ENCODE results near the gene MAN2B1. TPM values are rescaled to one million over a fixed set of nuclear protein-coding genes. Genes with fewer than 3 reads are reported as not detected.

Gene MAN2B1
- total RNA-seq, 1 experiment from 2014 or later = 93.5 TPM

DNA sequence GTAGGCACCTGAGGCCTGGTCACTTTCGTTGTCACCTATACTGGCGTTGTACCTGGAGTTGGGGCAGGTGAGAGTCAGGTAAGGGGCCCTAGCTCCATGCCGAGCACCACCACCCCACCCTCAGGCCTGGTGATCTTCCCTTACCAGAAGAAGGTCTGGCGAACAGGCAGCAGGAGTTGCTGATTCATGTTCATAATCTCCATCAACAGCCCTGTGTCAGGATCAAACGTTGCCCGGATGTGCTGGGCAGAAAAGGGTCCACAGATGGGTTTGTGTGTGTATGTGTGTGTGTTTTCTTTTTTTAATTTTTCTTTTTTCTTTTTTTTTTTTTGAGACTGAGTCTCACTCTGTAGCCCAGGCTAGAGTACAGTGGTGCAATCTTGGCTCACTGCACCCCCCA, 14.3 kb downstream of the MAN2B1 start:
- H3K27me3 ChIP-seq (ENCODE audit: insufficient read depth, low read length) = no peaks in the 10 kb centered on the region
- H3K9ac ChIP-seq (ENCODE audit: extremely low read depth, insufficient read length, low read length) = no peak overlapping the region
- H3K14ac ChIP-seq (ENCODE audit: insufficient read depth, low read length) = no peak overlapping the region
- no peak overlapping the region for H2BK20ac ChIP-seq (ENCODE audit: low read depth, low read length, poor library complexity, severe bottlenecking)
- no peaks in the 10 kb centered on the region for H4K20me1 ChIP-seq (ENCODE audit: control insufficient read depth, insufficient read depth, insufficient read length)
- H3K9me3 ChIP-seq (ENCODE audit: control insufficient read depth, low read depth, low read length) = no peaks in the 10 kb centered on the region
- no peak overlapping the region for H3K4me2 ChIP-seq (ENCODE audit: insufficient read depth, insufficient read length, low read length)
- no peak overlapping the region for H3K27ac Mint-ChIP-seq
- no peaks in the 10 kb centered on the region for H3K4me1 ChIP-seq (ENCODE audit: insufficient read depth, low read length)
- no peak overlapping the region for H3K4ac ChIP-seq (ENCODE audit: low read depth, low read length)
- WGBS (ENCODE audit: extremely low coverage, insufficient read length, low lambda C conversion rate) = no CpG with 5 or more reads among the region's 6 CpGs
- H3K18ac ChIP-seq (ENCODE audit: insufficient read length, low read depth, low read length) = no peak overlapping the region
- no peak overlapping the region for H3T11ph ChIP-seq (ENCODE audit: low read length)
- H3K9me3 Mint-ChIP-seq = peaks cover 0 to 5% of the 10 kb centered on the region in 2 experiments; a peak in 2 of 5 replicates
- peaks cover 0 to 4% of the 10 kb centered on the region in 2 experiments; a peak in 2 of 4 replicates for H3K4me1 Mint-ChIP-seq
- no peak overlapping the region for H2BK15ac ChIP-seq (ENCODE audit: low read depth, low read length)
- no peak overlapping the region for H2AK5ac ChIP-seq (ENCODE audit: insufficient read length, low read length)
- peaks cover 23 to 37% (median 32%) of the 10 kb centered on the region in 3 experiments for H3K36me3 Mint-ChIP-seq (ENCODE audit: insufficient read depth in 1 of 3, low read depth in 3 of 3)
- no peak overlapping the region for H2AFZ ChIP-seq (ENCODE audit: low read length)
- no peak overlapping the region for H3K23ac ChIP-seq (ENCODE audit: insufficient read length, low read depth, low read length)
- no peak overlapping the region for H4K8ac ChIP-seq (replicated peaks; ENCODE audit: insufficient read length, low read depth, low read length)
- DNase-seq = no peak
- H3K27ac ChIP-seq (ENCODE audit: insufficient read length, low read depth, low read length) = no peak overlapping the region
- H4K5ac ChIP-seq (ENCODE audit: insufficient read length, low read depth, low read length) = no peak overlapping the region
- H4K91ac ChIP-seq (ENCODE audit: insufficient read length, low read depth, low read length) = no peak overlapping the region
- no peak overlapping the region for H2BK5ac ChIP-seq (ENCODE audit: insufficient read length, low read length)
- no peaks in the 10 kb centered on the region for H3K23me2 ChIP-seq (ENCODE audit: insufficient read length, low read depth, low read length, poor library complexity, severe bottlenecking)
- H3K4me3 Mint-ChIP-seq = no peak overlapping the region
- no peaks in the 10 kb centered on the region for H3K27me3 Mint-ChIP-seq (ENCODE audit: low read depth)
- no peak overlapping the region for H3K56ac ChIP-seq (ENCODE audit: insufficient read length, low read depth, low read length)
- H3K79me2 ChIP-seq (ENCODE audit: insufficient read depth, low read length) = no peaks in the 10 kb centered on the region
- TF ChIP-seq, protein P1, sequence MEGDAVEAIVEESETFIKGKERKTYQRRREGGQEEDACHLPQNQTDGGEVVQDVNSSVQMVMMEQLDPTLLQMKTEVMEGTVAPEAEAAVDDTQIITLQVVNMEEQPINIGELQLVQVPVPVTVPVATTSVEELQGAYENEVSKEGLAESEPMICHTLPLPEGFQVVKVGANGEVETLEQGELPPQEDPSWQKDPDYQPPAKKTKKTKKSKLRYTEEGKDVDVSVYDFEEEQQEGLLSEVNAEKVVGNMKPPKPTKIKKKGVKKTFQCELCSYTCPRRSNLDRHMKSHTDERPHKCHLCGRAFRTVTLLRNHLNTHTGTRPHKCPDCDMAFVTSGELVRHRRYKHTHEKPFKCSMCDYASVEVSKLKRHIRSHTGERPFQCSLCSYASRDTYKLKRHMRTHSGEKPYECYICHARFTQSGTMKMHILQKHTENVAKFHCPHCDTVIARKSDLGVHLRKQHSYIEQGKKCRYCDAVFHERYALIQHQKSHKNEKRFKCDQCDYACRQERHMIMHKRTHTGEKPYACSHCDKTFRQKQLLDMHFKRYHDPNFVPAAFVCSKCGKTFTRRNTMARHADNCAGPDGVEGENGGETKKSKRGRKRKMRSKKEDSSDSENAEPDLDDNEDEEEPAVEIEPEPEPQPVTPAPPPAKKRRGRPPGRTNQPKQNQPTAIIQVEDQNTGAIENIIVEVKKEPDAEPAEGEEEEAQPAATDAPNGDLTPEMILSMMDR (conservative IDR thresholded peaks at IDR 0.05) = no peak
- H2BK120ac ChIP-seq (ENCODE audit: low read depth, low read length, poor library complexity, severe bottlenecking) = no peak overlapping the region
- no peaks in the 10 kb centered on the region for H3K79me1 ChIP-seq (ENCODE audit: insufficient read depth, low read depth, low read length, poor library complexity, severe bottlenecking)
- H2BK12ac ChIP-seq (ENCODE audit: insufficient read length, low read depth, low read length) = no peak overlapping the region

Measured in H9 (cell line).